ENCODE measurements around the gene PDGFB. TPM values are rescaled to one million over a fixed set of nuclear protein-coding genes. Genes with fewer than 3 reads are reported as not detected.

The PDGFB gene
- total and polyA plus RNA-seq, 2 of the 4 experiments (the other 2 are of a cell fraction): 0.07 TPM; not detected in 1

DNA sequence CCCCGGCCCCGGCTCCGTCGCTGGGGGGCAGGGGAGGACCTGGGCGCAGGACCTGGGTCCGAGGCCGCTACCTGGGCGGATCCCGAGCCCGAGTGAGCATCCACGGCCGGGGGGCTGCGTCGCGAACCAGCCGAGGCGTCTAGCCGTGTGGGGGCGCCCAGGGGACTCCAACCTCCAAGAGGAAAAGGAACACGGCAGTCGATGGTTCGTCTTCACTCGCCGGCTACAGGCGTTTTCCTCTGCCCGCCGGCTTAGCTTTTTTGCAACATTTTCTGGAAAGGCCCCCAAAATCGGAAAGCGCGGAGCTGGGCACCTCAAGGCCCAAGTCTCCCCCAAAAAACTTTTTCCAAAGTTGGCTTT, 666 bp downstream of the PDGFB start:
- Histone ChIP-seq H4K8ac (ENCODE audit: low read depth in 2 of 2, low read length in 2 of 2) (no peak overlapping the region), H4K20me1 (ENCODE audit: insufficient read depth, low read length) (peaks cover 6% of the 10 kb centered on the region; the same call in 1 of the 2 replicates), H3K36me3 (ENCODE audit: control insufficient read depth, insufficient read depth, low read length) (no peaks in the 10 kb centered on the region), H3K27me3 (ENCODE audit: control insufficient read depth, insufficient read depth, low read length) (peaks cover 64% of the 10 kb centered on the region), H2BK5ac (ENCODE audit: low read depth, low read length, poor library complexity, severe bottlenecking) (no peak overlapping the region), H3K9me1 (ENCODE audit: insufficient read depth, low read length) (no peaks in the 10 kb centered on the region), H3K4me1 (ENCODE audit: control insufficient read depth, insufficient read depth, low read length) (peaks cover 5% of the 10 kb centered on the region; the same call in 1 of the 2 replicates), H3K9ac (ENCODE audit: low read depth, low read length) (no peak overlapping the region), H3K14ac (replicated peaks; ENCODE audit: low read depth, low read length) (no peak overlapping the region), H3K56ac (ENCODE audit: extremely low read depth, insufficient read depth, low read length) (no peak overlapping the region), H2BK15ac (ENCODE audit: low read depth, low read length) (no peak overlapping the region), H3K79me1 (ENCODE audit: low read depth in 1 of 2, low read length in 2 of 2) (no peaks in the 10 kb centered on the region), H3K27ac (ENCODE audit: insufficient read depth, low read length) (no peak overlapping the region), H2AFZ (replicated peaks; ENCODE audit: low read length, poor library complexity) (peak overlapping the region; percentile 67), H2AK9ac (replicated peaks; ENCODE audit: low read depth, low read length, poor library complexity) (peak overlapping the region; percentile 62), H4K91ac (ENCODE audit: insufficient read depth, low read depth, low read length) (no peak overlapping the region), H3K4me2 (ENCODE audit: low read depth, low read length) (peak overlapping the region; percentile 29), H3K23ac (ENCODE audit: low read depth, low read length) (no peak overlapping the region; the same call in 1 of the 2 replicates), H2AK5ac (ENCODE audit: low read depth, low read length) (no peak overlapping the region), H2BK120ac (ENCODE audit: low read depth, low read length) (no peak overlapping the region; the same call in 1 of the 2 replicates), H4K5ac (ENCODE audit: low read depth, low read length) (no peak overlapping the region), H3K18ac (ENCODE audit: low read depth, low read length) (no peak overlapping the region), H3K9me3 (ENCODE audit: control insufficient read depth, insufficient read depth, low read length) (no peaks in the 10 kb centered on the region), H2BK20ac (ENCODE audit: low read depth, low read length) (no peak overlapping the region), H3K4me3 (ENCODE audit: insufficient read depth, low read depth, low read length) (peak overlapping the region; percentile 2), H3K4ac (ENCODE audit: low read depth, low read length) (no peak overlapping the region)
- no peak for TF ChIP-seq SMC3 (IDR thresholded peaks at IDR 0.05; ENCODE audit: low read depth, low read length)
- 0 out of 2 replicates have a peak, but pooled peaks have one; percentile 2 for TF ChIP-seq CTCF (conservative IDR thresholded peaks at IDR 0.05; ENCODE audit: low read depth, low read length)
- intact Hi-C loops (cut with micrococcal nuclease): no loop called here
- ChIA-PET POLR2A (ENCODE audit: unreplicated experiment) (no interaction called here), CTCF (interaction anchor here (0.9 kb wide), 1 partner anchor 39 kb away, joined by 3 read pairs; no protein-coding TSS in a partner anchor)
- dilution Hi-C loops (cut with HindIII; ENCODE audit: low sequenced_read_pairs, unreplicated experiment): no loop called here
- DNase-seq (no peak), ATAC-seq (ENCODE audit: low read depth) (no peak)
- in situ Hi-C loops (cut with MboI; ENCODE audit: low sequenced_read_pairs): no loop called here
- 2% methylated on average over 11 of the region's 30 CpGs; no CpG with 5 or more reads in 1 of the 2 experiments for WGBS, 2 experiments (ENCODE audit: extremely low coverage in 2 of 2, insufficient read length in 1 of 2)
- no TSS peak for BruUV-seq (replicated peaks)

Data from IMR-90 (cell line).